Body of pancreas (tissue), 4 donors: ENCODE data around the gene GTPBP3. TPM values are rescaled to one million over a fixed set of nuclear protein-coding genes. Genes with fewer than 3 reads are reported as not detected.

Source experiments
- ATAC-seq: fragments of 150-250 bp; one replicate; pipeline ENCODE4 v1.9.1; 2016
- DNase-seq, 4 donors: peaks; one replicate each; pipeline ENCODE4 v3.0.0-alpha.2; 2019
- H3K27ac ChIP-seq, 4 donors: fragments of 200-600 bp; sonication (generic); 1 replicate in 3 of 4; 2 replicates in 1 of 4; pipeline versions ENCODE4 v1.5.1 to v1.6.1; 2016 to 2019; ENCODE audit warnings: mild to moderate bottlenecking in 1 of 4, mixed read lengths in 1 of 4, moderate library complexity in 1 of 4
- H3K27me3 ChIP-seq, 2 donors: fragments of 200-600 bp; sonication (generic); one replicate each; pipeline ENCODE4 v1.6.0; 2016; ENCODE audit warnings: mild to moderate bottlenecking in 1 of 2
- H3K36me3 ChIP-seq, 2 donors: fragments of 200-600 bp; sonication (generic); replicated peaks in 1 of 2; 2 replicates each; pipeline ENCODE4 v1.5.1; 2016; ENCODE audit warnings: low read depth in 2 of 2; ENCODE audit not compliant: insufficient read depth in 1 of 2
- H3K4me1 ChIP-seq: fragments of 200-600 bp; sonication (generic); one replicate; pipeline ENCODE4 v1.6.0; 2016
- H3K4me3 ChIP-seq, 2 donors: fragments of 200-600 bp; sonication (generic); 1 replicate in 1 of 2; 2 replicates in 1 of 2; pipeline ENCODE4 v1.5.1; 2016 to 2019
- H3K9me3 ChIP-seq, 3 donors: fragments of 200-600 bp; sonication (generic); 1 replicate in 2 of 3; 2 replicates in 1 of 3; pipeline ENCODE4 v1.5.1; 2016
- POLR2A ChIP-seq, 3 donors: fragments of 450-650 bp; IDR thresholded peaks; one replicate each; pipeline ENCODE4 v1.6.1; 2016; ENCODE audit warnings: antibody characterized with exemption in 3 of 3, mild to moderate bottlenecking in 2 of 3
- WGBS, 2 donors: methylation state at CpG; one replicate each; pipeline ENCODE4 v1.1.5; 2017; 5-methylcytosine and 5-hydroxymethylcytosine counted together
- intact Hi-C: fragments of 100-400 bp; cut with DNase I; formaldehyde crosslinking; loops from one replicate; pipeline ENCODE4 v1.15.1; 2023
- total RNA-seq, 2 donors: library from RNA; depleted of rRNA; stranded (reverse); fragments of >200 nt; gene quantifications; one replicate each; pipeline ENCODE4 v1.1.0, GENCODE V29; 2016
- TF ChIP-seq, protein P1 (sequence below), 7 experiments: fragments of 450-650 bp in 4 of 7; fragments of 200-600 bp in 3 of 7; sonication (generic) in 3 of 7; IDR thresholded peaks; one replicate each; pipeline ENCODE4 v1.5.1; 2016 to 2019; ENCODE audit warnings: antibody characterized with exemption in 7 of 7

GTPBP3 gene
- total RNA-seq, 2 donors from 2014 or later, result 13.7 to 127 TPM

DNA sequence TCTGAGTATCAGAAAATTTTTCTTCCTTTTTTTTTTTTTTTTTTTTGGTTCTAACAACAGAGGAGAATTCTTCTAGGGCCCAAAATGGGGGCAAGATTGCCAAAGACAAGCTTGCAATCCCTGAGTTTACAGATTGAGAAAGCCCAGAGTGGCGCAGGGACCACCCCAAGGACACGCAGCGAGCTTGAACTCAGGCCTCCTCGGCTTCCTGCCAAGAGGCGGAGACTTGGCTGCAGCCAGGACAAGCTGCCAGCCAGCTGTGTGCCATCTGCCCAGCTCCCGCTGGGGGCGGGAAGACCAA, 32.2 kb upstream of the GTPBP3 start:
- H3K9me3 ChIP-seq, result no peaks in the 10 kb centered on the region
- H3K4me1 ChIP-seq, result peaks cover 53% of the 10 kb centered on the region
- intact Hi-C loops, result no loop called here
- ATAC-seq (no peak), DNase-seq (no peak)
- H3K4me3 ChIP-seq, result no peak overlapping the region
- no peaks in the 10 kb centered on the region for H3K36me3 ChIP-seq
- H3K27me3 ChIP-seq, result no peaks in the 10 kb centered on the region
- peak overlapping the region; percentile 42 to 95 (median 82) for H3K27ac ChIP-seq
- TF ChIP-seq POLR2A (IDR thresholded peaks at IDR 0.05), result no peak
- TF ChIP-seq, protein P1, sequence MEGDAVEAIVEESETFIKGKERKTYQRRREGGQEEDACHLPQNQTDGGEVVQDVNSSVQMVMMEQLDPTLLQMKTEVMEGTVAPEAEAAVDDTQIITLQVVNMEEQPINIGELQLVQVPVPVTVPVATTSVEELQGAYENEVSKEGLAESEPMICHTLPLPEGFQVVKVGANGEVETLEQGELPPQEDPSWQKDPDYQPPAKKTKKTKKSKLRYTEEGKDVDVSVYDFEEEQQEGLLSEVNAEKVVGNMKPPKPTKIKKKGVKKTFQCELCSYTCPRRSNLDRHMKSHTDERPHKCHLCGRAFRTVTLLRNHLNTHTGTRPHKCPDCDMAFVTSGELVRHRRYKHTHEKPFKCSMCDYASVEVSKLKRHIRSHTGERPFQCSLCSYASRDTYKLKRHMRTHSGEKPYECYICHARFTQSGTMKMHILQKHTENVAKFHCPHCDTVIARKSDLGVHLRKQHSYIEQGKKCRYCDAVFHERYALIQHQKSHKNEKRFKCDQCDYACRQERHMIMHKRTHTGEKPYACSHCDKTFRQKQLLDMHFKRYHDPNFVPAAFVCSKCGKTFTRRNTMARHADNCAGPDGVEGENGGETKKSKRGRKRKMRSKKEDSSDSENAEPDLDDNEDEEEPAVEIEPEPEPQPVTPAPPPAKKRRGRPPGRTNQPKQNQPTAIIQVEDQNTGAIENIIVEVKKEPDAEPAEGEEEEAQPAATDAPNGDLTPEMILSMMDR (IDR thresholded peaks at IDR 0.05), result no peak
- WGBS, 2 donors, result 0 to 1% methylated on average over 6 to 7 of the region's 7 CpGs

DNA sequence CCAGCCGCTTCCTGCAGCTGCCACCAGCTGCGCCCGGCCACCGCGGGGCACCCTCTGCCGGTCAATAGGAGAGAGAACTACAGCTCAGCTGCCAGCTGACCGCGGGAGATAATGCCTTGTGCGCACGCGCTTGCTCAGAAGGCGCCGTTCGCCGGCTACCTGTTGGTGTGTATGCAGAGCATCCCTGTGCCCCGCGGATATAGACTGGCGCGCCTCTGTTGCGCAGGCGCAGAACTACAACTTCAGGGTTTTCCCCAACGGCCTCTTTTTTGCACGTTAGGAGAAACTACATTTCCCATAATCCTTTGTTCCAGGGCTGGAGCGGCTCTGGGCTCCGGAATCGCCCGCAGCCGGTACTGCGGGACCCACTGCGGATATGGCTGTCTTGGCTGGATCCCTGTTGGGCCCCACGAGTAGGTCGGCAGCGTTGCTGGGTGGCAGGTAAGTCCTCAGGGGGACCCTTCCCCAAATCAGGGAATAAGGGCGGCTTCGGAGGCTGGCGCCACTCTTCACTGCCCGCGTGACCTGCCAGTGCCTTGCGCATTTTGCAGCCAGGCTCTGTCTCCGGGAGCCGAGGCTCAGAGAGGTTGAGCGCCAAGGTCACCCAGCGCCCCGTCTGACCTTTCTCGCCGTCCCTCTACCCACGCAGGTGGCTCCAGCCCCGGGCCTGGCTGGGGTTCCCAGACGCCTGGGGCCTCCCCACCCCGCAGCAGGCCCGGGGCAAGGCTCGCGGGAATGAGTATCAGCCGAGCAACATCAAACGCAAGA, 31.7 kb upstream of the GTPBP3 start, which contains the start of gene MRPL34:
Gene MRPL34, plus strand, starts transcription at position 356 of the 768 bp plus-strand sequence. Its CDS starts 21 bp downstream, at position 377.
- H3K9me3 ChIP-seq, result no peaks in the 10 kb centered on the region
- peaks cover 58% of the 10 kb centered on the region for H3K4me1 ChIP-seq
- H3K36me3 ChIP-seq, result no peaks in the 10 kb centered on the region
- peak; percentile 98 to 99 (median 99) for DNase-seq
- H3K27me3 ChIP-seq, result no peaks in the 10 kb centered on the region
- H3K4me3 ChIP-seq, result peak within 1 kb of the TSS; percentile 53 to 67
- intact Hi-C loops, result no loop called here
- WGBS, 2 donors, result 0 to 1% methylated on average over 18 to 55 of the region's 55 CpGs
- TF ChIP-seq POLR2A (IDR thresholded peaks at IDR 0.05), result peak in 2 of 3 donors; percentile 76 to 79
- TF ChIP-seq, protein P1 (IDR thresholded peaks at IDR 0.05), result peak; percentile 64 to 98 (median 97)
- H3K27ac ChIP-seq, result peak within 1 kb of the TSS; percentile 63 to 95 (median 82)
- peak; percentile 83 for ATAC-seq

DNA sequence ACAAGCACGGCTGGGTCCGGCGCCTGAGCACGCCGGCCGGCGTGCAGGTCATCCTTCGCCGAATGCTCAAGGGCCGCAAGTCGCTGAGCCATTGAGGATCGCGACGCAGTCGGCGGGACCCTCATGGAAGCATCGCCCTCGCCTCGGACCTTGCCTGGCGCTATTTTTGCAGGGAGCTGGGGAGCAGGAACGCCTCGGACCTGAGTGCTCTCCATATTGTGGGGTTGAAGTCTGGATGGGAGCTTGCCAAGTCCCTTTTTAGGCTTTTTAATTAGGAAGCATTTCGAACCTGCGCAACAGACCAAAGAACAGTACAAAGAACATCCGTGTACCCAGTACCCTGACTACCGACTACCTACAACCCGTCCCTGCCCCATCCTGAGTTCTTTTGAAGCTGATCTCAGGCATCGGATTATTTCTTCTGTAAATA, 31.1 kb upstream of the GTPBP3 start:
- Histone ChIP-seq H3K4me3 (peak overlapping the region; percentile 53 to 67), H3K27ac (peak overlapping the region; percentile 63 to 95 (median 82)), H3K4me1 (peaks cover 61% of the 10 kb centered on the region), H3K27me3 (no peaks in the 10 kb centered on the region), H3K36me3 (no peaks in the 10 kb centered on the region), H3K9me3 (no peaks in the 10 kb centered on the region)
- TF ChIP-seq POLR2A (IDR thresholded peaks at IDR 0.05), result no peak
- DNase-seq (no peak), ATAC-seq (no peak)
- intact Hi-C loops, result no loop called here
- 6 to 13% methylated on average over 11 to 28 of the region's 28 CpGs for WGBS, 2 donors

DNA sequence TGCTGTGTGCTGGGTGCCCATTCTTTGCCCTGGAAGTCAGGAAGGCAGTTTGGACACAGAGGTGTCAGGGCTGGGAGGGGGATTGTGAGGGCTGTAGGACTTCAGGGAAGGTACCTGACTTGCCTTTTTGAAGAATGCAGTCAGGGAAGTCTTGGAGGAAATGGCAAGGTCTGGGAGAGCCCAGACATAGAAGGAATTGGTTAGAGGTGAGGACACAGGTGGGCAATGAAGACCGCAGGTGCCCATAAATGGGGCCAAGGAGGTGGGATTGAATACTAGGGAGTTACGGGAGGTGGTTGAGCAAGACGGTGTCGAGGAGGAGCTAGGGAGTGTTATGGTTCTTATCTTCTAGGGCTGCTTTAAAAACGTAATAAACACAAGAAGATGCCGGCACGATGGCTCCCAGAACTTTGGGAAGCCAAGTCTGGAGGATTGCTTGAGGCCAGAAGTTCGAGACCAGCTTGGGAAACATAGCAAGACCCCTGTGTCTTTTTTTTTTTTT, 29.4 kb upstream of the GTPBP3 start:
- H3K27ac ChIP-seq, result no peak overlapping the region
- intact Hi-C loops, result no loop called here
- no peaks in the 10 kb centered on the region for H3K9me3 ChIP-seq
- peaks cover 69% of the 10 kb centered on the region for H3K4me1 ChIP-seq
- ATAC-seq (no peak), DNase-seq (no peak)
- H3K4me3 ChIP-seq, result no peak overlapping the region
- H3K27me3 ChIP-seq, result no peaks in the 10 kb centered on the region
- no peaks in the 10 kb centered on the region for H3K36me3 ChIP-seq
- no peak for TF ChIP-seq POLR2A (IDR thresholded peaks at IDR 0.05)
- TF ChIP-seq, protein P1 (IDR thresholded peaks at IDR 0.05), result no peak
- 83 to 86% methylated on average over 8 of the region's 8 CpGs for WGBS, 2 donors

DNA sequence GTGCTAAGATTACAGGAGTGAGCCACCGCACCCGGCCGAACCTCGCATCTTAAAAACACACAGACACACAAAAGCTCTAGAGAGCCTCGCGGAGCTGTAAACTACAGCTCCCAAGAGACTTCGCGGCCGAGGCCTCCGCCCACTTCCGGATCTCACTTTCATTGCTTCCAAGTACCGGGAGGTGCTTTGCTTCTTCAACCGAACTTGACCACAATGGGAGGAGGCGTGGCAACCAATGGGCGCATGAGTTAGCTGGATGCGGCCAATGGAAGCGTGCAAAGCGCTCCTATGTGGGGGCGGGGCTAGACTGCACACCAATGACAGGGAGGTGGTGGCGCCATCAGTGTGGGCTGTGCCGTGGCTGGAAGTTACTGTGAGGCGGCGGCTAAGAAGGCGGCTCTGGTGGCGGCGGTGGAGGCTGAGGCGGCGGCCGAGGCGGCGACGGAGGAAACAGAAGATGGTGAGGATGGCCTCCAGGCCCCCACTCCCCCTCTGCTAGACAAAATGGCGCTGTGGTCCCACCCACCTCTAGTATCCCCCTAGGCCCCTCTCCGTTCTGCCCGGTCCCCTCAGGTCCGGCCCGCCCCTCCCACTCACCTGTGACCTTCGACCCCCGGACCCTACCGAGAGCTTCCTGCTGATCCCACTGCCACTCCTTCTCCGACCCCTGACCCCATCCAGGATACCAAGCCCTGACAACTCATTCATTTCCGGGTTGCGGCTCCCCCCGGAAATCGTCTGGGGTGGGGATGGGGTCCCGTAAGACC, 28.0 kb upstream of the GTPBP3 start, which contains the start of gene DDA1:
Gene DDA1, plus strand, starts transcription at position 366 of the 767 bp plus-strand sequence. Its CDS starts 92 bp downstream, at position 458.
- intact Hi-C loops, result no loop called here
- H3K27ac ChIP-seq, result peak within 1 kb of the TSS in 3 of 4 donors; percentile 39 to 76 (median 68)
- peak; percentile 13 to 77 (median 73) for TF ChIP-seq POLR2A (IDR thresholded peaks at IDR 0.05)
- TF ChIP-seq, protein P1 (IDR thresholded peaks at IDR 0.05), result peak in 1 of 7 experiments; percentile 4
- peaks cover 0 to 4% of the 10 kb centered on the region in 2 donors for H3K36me3 ChIP-seq
- WGBS, 2 donors, result 0% methylated on average over 8 to 46 of the region's 46 CpGs
- DNase-seq, result peak; percentile 100
- peak; percentile 83 for ATAC-seq
- H3K27me3 ChIP-seq, result no peaks in the 10 kb centered on the region
- H3K4me3 ChIP-seq, result peak within 1 kb of the TSS; percentile 57 to 90
- peaks cover 58% of the 10 kb centered on the region for H3K4me1 ChIP-seq
- H3K9me3 ChIP-seq, result no peaks in the 10 kb centered on the region
